Liver (tissue), 3 donors: ENCODE results near the gene ZDHHC21.

ENCODE experiments used
- CTCF ChIP-seq: fragments of 150-350 bp; IDR thresholded peaks from 2 replicates; pipeline ENCODE4 v1.5.1; 2017; ENCODE audit warnings: improper control_type of control experiment, low read depth, low read length; ENCODE audit not compliant: missing input control
- EGR1 ChIP-seq, 2 donors: IDR thresholded peaks; 2 replicates each; pipeline ENCODE4 v1.6.1; 2016 to 2018; ENCODE audit warnings: antibody characterized with exemption in 2 of 2, low read depth in 2 of 2
- FOXA1 ChIP-seq: IDR thresholded peaks from 2 replicates; pipeline ENCODE4 v1.6.1; 2016; ENCODE audit warnings: antibody characterized with exemption
- GABPA ChIP-seq, 2 donors: IDR thresholded peaks in 1 of 2; conservative IDR thresholded peaks in 1 of 2; 2 replicates each; pipeline ENCODE4 v1.6.1; 2016; ENCODE audit warnings: antibody characterized with exemption in 2 of 2, mild to moderate bottlenecking in 1 of 2, moderate library complexity in 1 of 2
- HNF4A ChIP-seq, 2 donors: conservative IDR thresholded peaks; 2 replicates each; pipeline ENCODE4 v1.6.1; 2016; ENCODE audit warnings: antibody characterized with exemption in 2 of 2, mild to moderate bottlenecking in 2 of 2
- MAX ChIP-seq: IDR thresholded peaks from 2 replicates; pipeline ENCODE4 v1.6.1; 2016; ENCODE audit warnings: antibody characterized with exemption
- RAD21 ChIP-seq, 2 donors: IDR thresholded peaks; 2 replicates each; pipeline ENCODE4 v1.6.1; 2016; ENCODE audit warnings: antibody characterized with exemption in 2 of 2, mild to moderate bottlenecking in 2 of 2
- REST ChIP-seq: IDR thresholded peaks from 2 replicates; pipeline ENCODE4 v1.6.1; 2016; ENCODE audit warnings: antibody characterized with exemption, mild to moderate bottlenecking
- TAF1 ChIP-seq: conservative IDR thresholded peaks from 2 replicates; pipeline ENCODE4 v1.6.1; 2016; ENCODE audit warnings: antibody characterized with exemption, mild to moderate bottlenecking
- YY1 ChIP-seq: IDR thresholded peaks from 2 replicates; pipeline ENCODE4 v1.6.1; 2016; ENCODE audit warnings: antibody characterized with exemption, mild to moderate bottlenecking
- donor health status: healthy.
- donor health status: healthy.

GRCh38 chr9:14597171-14597799 is 95.9 kb downstream of the ZDHHC21 start:
- no peak for TF ChIP-seq TAF1
- TF ChIP-seq CTCF: no peak
- no peak for TF ChIP-seq EGR1 (IDR thresholded peaks at IDR 0.05; ENCODE audit: low read depth in 2 of 2)
- no peak for TF ChIP-seq RAD21 (IDR thresholded peaks at IDR 0.05)
- TF ChIP-seq MAX: no peak
- no peak for TF ChIP-seq YY1
- no peak for TF ChIP-seq REST
- no peak for TF ChIP-seq GABPA (IDR thresholded peaks at IDR 0.05 in 1 of 2, conservative IDR thresholded peaks at IDR 0.05 in 1 of 2)
- no peak for TF ChIP-seq HNF4A (conservative IDR thresholded peaks at IDR 0.05)
- TF ChIP-seq FOXA1: no peak
